ENCODE data around the gene FYTTD1. TPM values are rescaled to one million over a fixed set of nuclear protein-coding genes. Genes with fewer than 3 reads are reported as not detected.

Gene FYTTD1
- total RNA-seq, 1 donor, result 40.2 TPM

DNA sequence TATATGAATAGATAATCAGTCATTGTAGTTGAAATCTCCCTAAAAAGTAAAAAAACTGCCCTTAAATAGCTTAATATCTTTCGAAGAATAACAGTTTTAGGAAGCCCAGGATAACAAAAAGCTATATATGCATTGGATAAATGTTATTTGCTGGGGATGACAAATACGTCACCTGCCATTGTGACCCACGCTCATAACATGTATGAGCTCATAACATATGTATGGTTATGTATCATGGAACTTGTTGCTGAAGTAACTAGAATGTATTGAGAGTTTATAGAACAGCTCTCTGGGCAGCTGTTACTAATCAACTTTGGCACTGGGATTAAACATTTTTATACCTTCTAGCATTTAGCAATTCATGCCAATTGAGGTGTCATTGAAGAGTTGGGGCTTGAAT lies 39.6 kb downstream of the FYTTD1 start:
- H3K4me3 ChIP-seq (ENCODE audit: low read depth, low read length), result no peak overlapping the region
- DNase-seq (ENCODE audit: low read depth), result no peak
- TF ChIP-seq, protein P1, sequence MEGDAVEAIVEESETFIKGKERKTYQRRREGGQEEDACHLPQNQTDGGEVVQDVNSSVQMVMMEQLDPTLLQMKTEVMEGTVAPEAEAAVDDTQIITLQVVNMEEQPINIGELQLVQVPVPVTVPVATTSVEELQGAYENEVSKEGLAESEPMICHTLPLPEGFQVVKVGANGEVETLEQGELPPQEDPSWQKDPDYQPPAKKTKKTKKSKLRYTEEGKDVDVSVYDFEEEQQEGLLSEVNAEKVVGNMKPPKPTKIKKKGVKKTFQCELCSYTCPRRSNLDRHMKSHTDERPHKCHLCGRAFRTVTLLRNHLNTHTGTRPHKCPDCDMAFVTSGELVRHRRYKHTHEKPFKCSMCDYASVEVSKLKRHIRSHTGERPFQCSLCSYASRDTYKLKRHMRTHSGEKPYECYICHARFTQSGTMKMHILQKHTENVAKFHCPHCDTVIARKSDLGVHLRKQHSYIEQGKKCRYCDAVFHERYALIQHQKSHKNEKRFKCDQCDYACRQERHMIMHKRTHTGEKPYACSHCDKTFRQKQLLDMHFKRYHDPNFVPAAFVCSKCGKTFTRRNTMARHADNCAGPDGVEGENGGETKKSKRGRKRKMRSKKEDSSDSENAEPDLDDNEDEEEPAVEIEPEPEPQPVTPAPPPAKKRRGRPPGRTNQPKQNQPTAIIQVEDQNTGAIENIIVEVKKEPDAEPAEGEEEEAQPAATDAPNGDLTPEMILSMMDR (IDR thresholded peaks at IDR 0.05; ENCODE audit: insufficient read depth, low read length), result no peak

DNA sequence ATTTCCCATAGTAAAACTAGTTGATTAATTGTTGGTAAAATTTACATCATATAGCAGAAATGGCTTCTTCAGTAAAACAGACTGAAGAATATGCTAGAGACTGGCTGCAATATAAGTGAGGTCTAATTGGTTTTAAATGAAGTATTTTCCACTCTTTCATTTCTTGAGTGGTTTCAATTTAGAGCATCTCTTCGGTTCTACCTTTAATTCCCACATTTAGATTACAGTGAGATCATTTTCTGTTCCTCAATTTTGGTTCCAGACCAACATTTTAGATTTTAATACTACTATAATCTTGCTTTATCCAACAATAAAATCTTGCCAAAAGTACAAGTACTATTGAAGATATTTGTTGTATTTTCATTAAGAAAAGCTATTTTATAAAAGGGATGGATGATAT lies 40.4 kb downstream of the FYTTD1 start:
- no peak overlapping the region for H3K4me3 ChIP-seq (ENCODE audit: low read depth, low read length)
- no peak for DNase-seq (ENCODE audit: low read depth)
- TF ChIP-seq, protein P1 (IDR thresholded peaks at IDR 0.05; ENCODE audit: insufficient read depth, low read length), result no peak

DNA sequence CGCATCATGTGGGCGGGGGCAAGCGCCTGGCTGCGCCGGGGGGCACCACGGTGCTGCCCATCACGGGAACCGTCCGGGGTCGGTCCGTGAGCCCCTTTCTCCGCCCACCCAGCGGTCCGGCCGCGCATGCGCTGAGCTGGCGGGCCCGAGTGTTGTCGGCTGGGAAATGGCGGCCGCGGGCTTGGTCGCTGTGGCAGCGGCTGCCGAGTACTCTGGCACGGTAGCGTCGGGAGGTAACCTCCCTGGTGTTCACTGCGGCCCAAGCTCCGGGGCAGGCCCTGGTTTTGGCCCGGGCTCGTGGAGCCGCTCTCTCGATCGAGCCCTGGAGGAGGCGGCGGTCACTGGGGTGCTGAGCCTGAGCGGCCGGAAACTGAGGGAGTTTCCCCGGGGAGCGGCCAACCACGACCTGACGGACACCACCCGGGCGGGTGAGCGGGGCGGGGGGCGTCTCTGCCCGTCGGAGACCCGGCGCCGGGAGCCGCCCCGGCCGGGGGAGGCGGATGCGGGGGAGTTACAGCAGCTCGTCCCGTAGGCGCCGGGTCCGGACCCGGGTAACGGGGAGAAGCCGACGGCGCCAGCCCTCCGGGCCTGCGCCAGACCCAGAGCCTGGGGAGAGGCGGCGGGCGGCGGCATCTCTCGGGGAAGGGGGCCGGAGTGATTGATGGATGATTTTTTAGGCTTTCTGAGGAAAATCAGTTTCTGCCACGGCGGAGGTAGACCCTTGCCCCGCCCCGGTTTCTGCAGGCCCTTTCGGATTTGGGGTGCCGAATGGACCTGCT lies 41.6 kb downstream of the FYTTD1 start, which contains the start of gene LRCH3:
TSS of gene LRCH3 (plus strand) at position 142 of the 779 bp plus-strand sequence. CDS start at position 167, 25 bp downstream.
- TF ChIP-seq, protein P1 (IDR thresholded peaks at IDR 0.05; ENCODE audit: insufficient read depth, low read length), result no peak
- peak within 1 kb of the TSS; percentile 84 for H3K4me3 ChIP-seq (ENCODE audit: low read depth, low read length)
- DNase-seq (ENCODE audit: low read depth), result peak; percentile 76

DNA sequence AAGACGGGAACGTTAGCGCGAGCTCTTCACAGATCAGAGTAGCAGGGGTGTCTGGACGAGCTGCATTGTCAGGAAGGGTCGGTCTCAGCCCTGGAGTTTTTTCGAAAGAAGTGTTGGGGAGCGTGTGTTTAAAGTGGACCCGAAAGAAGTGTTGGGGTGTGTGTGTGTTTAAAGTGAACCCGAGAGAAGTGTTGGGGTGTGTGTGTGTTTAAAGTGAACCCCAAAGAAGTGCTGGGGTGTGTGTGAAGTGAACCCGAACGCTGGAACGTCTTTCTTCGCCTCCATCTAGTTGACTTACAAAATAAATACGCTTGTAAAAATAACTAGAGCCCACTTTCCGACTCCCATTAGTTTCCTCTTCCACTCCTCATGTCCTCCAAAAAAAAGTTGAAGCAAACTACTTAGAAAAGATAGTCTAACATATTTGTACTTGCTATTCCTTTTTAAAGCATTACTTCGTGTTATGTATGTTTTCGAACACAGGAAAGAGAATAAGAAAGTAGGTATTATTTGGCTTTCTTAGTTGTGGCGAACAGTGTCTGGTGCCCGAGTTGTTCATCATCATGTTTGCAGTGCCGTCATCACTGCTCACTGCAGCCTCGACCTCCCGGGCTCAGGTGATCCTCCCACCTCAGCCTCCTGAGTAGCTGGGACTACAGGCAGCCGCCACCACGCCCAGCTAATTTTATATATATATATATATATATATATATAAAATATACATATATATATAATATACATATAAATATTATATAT lies 42.4 kb downstream of the FYTTD1 start:
- peak; percentile 43 for DNase-seq (ENCODE audit: low read depth)
- TF ChIP-seq, protein P1 (IDR thresholded peaks at IDR 0.05; ENCODE audit: insufficient read depth, low read length), result no peak
- peak overlapping the region; percentile 84 for H3K4me3 ChIP-seq (ENCODE audit: low read depth, low read length)

DNA sequence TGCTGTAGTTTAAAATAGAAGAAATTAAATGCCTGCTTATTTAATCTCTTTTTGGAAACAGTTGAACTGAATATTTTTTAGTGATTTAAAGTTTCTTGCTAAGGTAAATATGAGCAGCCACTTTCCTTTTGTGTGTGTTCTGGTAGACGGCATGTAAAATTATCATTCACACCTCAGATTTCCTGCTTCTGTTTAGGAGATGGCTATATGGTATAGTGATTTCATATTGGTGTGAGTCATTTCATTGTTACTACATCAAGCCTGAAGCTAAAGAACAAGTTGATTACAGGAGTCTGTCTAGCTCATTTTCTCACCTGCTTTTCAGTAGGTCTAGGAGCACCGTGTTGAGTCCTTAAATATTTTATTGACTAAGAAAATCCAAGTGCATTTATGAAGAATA lies 43.6 kb downstream of the FYTTD1 start:
- H3K4me3 ChIP-seq (ENCODE audit: low read depth, low read length), result peak overlapping the region; percentile 19
- peak; percentile 40 for DNase-seq (ENCODE audit: low read depth)
- TF ChIP-seq, protein P1 (IDR thresholded peaks at IDR 0.05; ENCODE audit: insufficient read depth, low read length), result no peak

DNA sequence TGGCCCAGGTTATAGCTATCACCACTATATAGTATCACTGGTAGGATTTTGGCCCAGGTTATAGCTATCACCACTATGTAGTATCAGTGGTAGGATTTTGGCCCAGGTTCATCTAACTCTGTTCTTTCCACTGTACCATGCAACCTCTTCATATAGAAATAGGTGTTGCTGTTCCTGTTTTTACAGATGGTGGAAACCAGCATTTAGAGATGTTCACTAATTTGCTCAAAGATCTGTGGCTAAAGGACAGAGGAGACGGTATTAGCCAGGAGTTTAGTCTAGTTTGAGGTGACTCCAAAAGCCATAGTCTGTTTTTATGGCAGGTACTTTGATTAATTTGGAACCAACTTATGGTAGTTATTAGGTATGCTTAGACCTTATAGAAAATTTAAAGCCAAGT lies 44.4 kb downstream of the FYTTD1 start:
- TF ChIP-seq, protein P1 (IDR thresholded peaks at IDR 0.05; ENCODE audit: insufficient read depth, low read length), result no peak
- DNase-seq (ENCODE audit: low read depth), result no peak
- no peak overlapping the region for H3K4me3 ChIP-seq (ENCODE audit: low read depth, low read length)

Data from fibroblast of the aortic adventitia (primary cell).